Measurements from ENCODE around the gene GPR137B.

GPR137B gene

DNA sequence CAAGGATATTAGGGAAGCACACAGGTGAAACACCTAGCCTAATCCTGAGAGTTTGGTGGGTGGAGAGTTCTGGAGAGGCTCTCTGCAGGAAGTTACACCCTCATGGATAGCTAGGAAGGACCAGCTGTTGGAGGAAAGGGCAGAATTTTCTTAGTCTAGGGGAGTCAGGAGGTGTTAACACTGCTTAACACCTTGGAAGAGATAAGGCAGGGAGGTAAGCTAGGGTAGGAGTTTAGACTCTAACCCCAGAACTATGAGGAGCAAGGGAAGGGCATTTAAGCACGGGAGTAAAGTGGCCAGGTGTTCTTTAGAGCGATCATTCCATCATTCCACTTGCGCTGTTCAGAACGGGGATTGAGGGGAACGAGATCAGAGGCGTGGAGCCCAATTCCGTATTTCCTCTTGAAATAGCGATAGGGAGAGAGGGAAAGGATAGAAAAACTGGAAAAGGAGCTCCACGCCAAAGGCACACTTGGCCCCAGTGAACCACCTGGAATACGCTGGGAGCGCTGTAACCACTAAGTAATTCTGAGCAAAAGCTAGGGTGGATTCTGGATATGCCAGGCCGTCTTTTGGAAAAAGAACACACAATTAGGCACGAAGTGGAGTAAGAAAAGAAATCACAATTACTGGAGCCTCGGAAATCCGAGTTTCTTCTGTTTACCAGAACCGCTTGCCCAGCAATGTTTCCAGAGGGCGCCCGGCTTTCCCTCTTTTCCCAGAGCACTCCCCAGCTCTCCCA, 1.5 kb upstream of the GPR137B start:
- no peak for TF ChIP-seq ZFX (IDR thresholded peaks at IDR 0.05; ENCODE audit: borderline replicate concordance)
- TF ChIP-seq, protein P1, sequence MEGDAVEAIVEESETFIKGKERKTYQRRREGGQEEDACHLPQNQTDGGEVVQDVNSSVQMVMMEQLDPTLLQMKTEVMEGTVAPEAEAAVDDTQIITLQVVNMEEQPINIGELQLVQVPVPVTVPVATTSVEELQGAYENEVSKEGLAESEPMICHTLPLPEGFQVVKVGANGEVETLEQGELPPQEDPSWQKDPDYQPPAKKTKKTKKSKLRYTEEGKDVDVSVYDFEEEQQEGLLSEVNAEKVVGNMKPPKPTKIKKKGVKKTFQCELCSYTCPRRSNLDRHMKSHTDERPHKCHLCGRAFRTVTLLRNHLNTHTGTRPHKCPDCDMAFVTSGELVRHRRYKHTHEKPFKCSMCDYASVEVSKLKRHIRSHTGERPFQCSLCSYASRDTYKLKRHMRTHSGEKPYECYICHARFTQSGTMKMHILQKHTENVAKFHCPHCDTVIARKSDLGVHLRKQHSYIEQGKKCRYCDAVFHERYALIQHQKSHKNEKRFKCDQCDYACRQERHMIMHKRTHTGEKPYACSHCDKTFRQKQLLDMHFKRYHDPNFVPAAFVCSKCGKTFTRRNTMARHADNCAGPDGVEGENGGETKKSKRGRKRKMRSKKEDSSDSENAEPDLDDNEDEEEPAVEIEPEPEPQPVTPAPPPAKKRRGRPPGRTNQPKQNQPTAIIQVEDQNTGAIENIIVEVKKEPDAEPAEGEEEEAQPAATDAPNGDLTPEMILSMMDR (IDR thresholded peaks at IDR 0.05), result peak; percentile 28

DNA sequence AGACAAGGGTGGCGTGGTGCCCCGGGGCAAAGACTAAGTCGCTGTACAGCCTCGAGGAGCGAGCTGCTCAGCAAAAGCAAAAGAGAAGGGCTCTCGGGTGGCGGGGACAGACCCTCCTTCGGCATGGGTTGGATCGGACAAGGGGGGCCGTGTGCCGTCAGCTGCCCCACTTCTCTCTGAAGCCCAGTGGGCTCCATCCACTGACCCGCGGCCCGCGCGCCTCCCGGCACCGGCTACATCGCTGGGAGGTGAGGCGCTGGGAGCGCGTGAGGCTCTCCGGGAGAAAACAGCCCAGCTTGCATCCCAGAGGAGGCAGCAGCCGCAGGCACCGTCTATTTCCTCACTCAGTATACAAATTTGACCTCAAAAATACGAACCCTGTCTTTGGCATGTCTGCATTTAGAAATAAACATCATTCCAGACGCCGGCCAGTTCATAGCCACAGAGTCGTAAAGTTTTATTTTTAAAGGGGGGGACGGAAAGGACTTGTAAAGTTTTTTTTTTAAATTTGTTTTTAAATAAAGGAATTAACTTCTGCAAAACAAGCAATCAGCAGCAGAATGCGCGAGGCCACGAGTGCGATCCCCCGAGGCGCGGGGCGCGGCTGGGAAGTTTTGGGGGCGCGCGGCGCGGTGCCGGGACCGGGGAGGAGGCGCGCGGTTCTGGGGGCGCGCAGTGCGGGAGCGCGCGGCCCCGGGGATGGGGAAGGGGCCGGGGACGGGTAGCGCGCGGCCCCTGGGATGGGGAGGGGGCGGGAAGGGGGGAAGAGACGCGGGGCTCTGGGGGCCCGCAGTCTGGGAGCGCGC, 689 bp upstream of the GPR137B start:
- no peak overlapping the region for H3K27ac ChIP-seq
- TF ChIP-seq, protein P1 (IDR thresholded peaks at IDR 0.05), result no peak; the same call in 1 of the 2 replicates
- TF ChIP-seq ZFX (IDR thresholded peaks at IDR 0.05; ENCODE audit: borderline replicate concordance), result no peak

More for the DNA sequence above, 1.5 kb upstream of the GPR137B start:
- no peak overlapping the region for H3K27ac ChIP-seq

DNA sequence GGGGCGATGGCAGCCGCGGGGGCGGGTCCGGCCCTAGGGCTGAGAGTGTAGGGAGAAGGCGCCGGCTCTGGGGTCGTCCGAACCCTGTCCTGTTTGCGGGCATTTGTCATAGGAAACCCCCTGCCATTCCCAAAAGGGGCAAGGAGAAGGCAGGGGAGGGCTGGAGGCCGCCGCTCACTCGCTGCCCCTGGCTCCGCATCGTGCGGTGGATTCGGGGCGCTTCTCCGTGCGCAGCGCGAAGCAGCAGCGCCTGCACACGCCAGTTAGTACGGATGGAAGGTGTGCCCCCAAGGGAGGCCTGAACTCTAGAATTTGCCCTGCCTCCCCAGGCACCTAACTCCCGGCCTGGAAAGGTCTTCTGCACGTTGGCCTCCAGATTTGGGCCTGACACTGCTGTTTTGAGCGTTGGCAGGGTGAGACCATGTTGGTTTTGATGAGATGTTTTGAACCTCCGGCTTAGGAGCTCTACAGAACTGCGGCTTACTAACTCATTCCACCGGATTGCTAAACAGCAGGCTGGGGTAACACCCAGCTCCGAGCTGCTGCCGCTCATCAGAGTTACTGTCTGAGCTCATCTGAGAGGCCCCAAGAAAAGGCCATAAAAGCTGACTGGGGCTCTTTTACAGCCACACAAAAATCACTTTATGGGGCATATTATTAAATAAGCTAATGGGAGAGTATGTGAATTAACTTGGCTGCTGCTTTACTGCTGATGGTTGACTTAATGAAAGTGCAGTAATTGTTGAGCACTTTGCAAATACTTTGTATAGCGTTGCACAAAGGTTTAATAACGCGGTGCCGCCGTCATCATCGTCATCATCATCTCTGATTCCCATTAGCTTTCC, 987 bp downstream of the GPR137B start:
- H3K27ac ChIP-seq, result no peak overlapping the region
- TF ChIP-seq, protein P1 (IDR thresholded peaks at IDR 0.05), result no peak
- TF ChIP-seq ZFX (IDR thresholded peaks at IDR 0.05; ENCODE audit: borderline replicate concordance), result no peak

DNA sequence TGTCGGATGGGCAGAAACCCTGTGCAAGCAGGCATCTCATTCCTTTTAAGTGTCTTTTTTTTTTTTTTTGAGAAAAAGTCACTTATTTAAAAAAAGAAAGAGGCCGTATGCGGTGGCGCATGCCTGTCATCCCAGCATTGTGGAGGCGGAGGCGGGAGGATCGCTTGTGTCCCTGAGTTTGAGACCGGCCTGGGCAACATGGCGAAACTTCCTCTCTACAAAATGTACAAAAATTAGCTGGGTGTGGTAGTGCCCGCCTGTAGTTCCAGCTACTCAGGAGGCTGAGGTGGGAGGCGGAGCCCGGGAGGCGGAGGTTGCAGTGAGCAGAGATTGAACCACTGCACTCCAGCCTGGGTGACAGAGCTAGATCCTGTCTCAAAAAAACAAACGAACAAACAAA, 1.7 kb downstream of the GPR137B start:
- TF ChIP-seq, protein P1 (IDR thresholded peaks at IDR 0.05), result no peak
- TF ChIP-seq ZFX (IDR thresholded peaks at IDR 0.05; ENCODE audit: borderline replicate concordance), result no peak
- H3K27ac ChIP-seq, result no peak overlapping the region

DNA sequence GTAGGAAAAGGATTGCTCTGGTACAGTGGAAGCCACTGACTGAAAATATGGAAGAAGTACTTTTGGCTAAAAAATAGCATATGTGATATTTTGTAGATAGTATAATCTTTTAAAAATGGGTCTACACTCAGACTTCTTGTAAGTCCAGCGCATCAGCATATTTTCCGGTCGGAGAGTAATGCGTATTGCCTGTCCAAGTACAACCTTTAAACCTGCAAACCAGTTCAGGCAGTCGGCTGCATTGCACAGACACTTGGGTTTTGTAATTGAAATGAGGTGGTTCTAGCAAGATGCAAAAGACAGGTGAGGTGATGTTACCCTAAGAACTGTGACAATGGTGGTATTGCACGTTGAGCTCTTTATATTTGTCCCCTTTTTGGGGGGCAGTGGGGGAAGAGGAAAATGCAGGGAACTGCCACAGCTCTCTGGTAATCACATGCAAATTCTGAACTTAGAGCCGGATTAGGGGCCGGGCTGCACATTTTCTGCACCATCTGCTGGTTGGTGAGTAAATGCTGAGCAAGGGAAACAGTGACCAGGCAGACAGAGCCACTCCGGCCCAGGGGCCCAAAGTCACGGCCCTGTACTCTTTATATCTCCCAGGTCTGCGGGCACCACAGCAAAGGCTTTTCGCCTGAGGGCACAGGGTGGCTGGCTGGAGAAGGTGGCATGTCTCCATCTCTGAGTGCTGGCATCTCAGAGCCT, 2.3 kb downstream of the GPR137B start:
- no peak overlapping the region for H3K27ac ChIP-seq
- TF ChIP-seq ZFX (IDR thresholded peaks at IDR 0.05; ENCODE audit: borderline replicate concordance), result no peak
- TF ChIP-seq, protein P1 (IDR thresholded peaks at IDR 0.05), result no peak

DNA sequence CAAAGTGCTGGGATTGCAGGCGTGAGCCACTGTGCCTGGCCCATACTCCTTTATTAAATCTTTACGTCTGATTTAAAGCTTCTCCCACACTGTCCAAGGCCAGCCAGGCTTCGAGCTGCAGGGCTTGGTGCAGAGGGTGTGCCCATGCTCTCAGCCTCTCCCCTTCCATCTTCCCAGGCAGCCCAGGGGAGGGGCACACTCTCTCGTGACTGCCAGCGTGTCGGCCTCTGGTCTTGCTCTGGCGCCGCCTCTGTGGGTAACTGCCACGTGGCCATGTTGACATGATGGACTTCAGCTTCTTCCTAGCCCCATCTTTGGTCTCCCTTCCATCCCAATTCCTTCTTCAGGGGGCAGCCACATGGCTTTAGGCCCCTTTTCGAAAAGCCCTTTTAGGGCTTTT, 4.7 kb downstream of the GPR137B start:
- TF ChIP-seq, protein P1 (IDR thresholded peaks at IDR 0.05), result no peak
- TF ChIP-seq ZFX (IDR thresholded peaks at IDR 0.05; ENCODE audit: borderline replicate concordance), result no peak
- H3K27ac ChIP-seq, result no peak overlapping the region
